PC-9 (cell line): Measurements from ENCODE around the gene SCT. TPM values are rescaled to one million over a fixed set of nuclear protein-coding genes. Genes with fewer than 3 reads are reported as not detected.

Source experiments
- BruUV-seq: library from RNA; stranded (reverse); fragments of 400-500 nt; replicated peaks from 2 replicates; lab custom pipeline; 2021; lab: Mats Ljungman, UMichigan
- CTCF ChIA-PET: fragments of 300-600 bp; sonication (Branson Sonifier 250); formaldehyde crosslinking; loops from one replicate; lab custom pipeline; 2022; ENCODE audit warnings: antibody characterized with exemption; lab: Charles Lee
- POLR2A ChIA-PET: fragments of 300-600 bp; sonication (Branson Sonifier 250); formaldehyde crosslinking; loops from one replicate; lab custom pipeline; 2022; ENCODE audit warnings: antibody characterized with exemption; ENCODE audit not compliant: unreplicated experiment; lab: Charles Lee
- DNase-seq, 2 experiments: peaks; one replicate each; pipeline versions ENCODE4 v3.0.0 to v3.0.0-alpha.2; 2015 to 2022; ENCODE audit warnings: mixed read lengths in 1 of 2
- H2AFZ ChIP-seq: fragments of 200-600 bp; sonication (generic); 2 replicates; pipeline ENCODE4 v1.8.1; 2017; ENCODE audit warnings: antibody characterized with exemption
- H3F3A ChIP-seq: fragments of 200-600 bp; sonication (generic); 2 replicates; pipeline ENCODE4 v1.8.1; 2017; ENCODE audit warnings: antibody characterized with exemption, mild to moderate bottlenecking, low read depth; ENCODE audit not compliant: insufficient read depth
- H3K27ac ChIP-seq: fragments of 200-600 bp; sonication (generic); 2 replicates; pipeline ENCODE4 v1.6.1; 2016; ENCODE audit warnings: mixed run types
- H3K27me3 ChIP-seq: fragments of 200-600 bp; sonication (generic); 2 replicates; pipeline ENCODE4 v1.6.1; 2016; ENCODE audit warnings: low read depth, mixed run types; ENCODE audit not compliant: insufficient read depth
- H3K36me3 ChIP-seq: fragments of 200-600 bp; sonication (generic); 2 replicates; pipeline ENCODE4 v1.6.1; 2016; ENCODE audit warnings: low read depth, mixed run types
- H3K4me1 ChIP-seq: fragments of 200-600 bp; sonication (generic); replicated peaks from 2 replicates; pipeline ENCODE4 v1.6.1; 2016; ENCODE audit warnings: mixed run types; ENCODE audit not compliant: insufficient read depth
- H3K4me2 ChIP-seq: fragments of 200-600 bp; sonication (generic); 2 replicates; pipeline ENCODE4 v1.6.1; 2017; ENCODE audit warnings: mixed run types
- H3K4me3 ChIP-seq: fragments of 200-600 bp; sonication (generic); 2 replicates; pipeline ENCODE4 v1.6.1; 2016; ENCODE audit warnings: mixed run types
- H3K79me2 ChIP-seq: fragments of 200-600 bp; sonication (generic); 2 replicates; pipeline ENCODE4 v1.6.1; 2017; ENCODE audit warnings: low read depth, mixed run types
- H3K9me2 ChIP-seq: fragments of 200-600 bp; sonication (generic); 2 replicates; pipeline ENCODE4 v1.8.1; 2017; ENCODE audit warnings: mild to moderate bottlenecking; ENCODE audit not compliant: insufficient read depth
- H3K9me3 ChIP-seq: fragments of 200-600 bp; sonication (generic); 2 replicates; pipeline ENCODE4 v1.8.1; 2016; ENCODE audit warnings: low read depth; ENCODE audit not compliant: insufficient read depth
- H4K20me1 ChIP-seq: fragments of 200-600 bp; sonication (generic); 2 replicates; pipeline ENCODE4 v1.8.1; 2017; ENCODE audit not compliant: insufficient read depth
- CTCF ChIP-seq: fragments of 200-600 bp; sonication (generic); conservative IDR thresholded peaks from 2 replicates; pipeline ENCODE4 v1.6.1; 2017; ENCODE audit warnings: mixed run types, antibody characterized with exemption, mild to moderate bottlenecking, moderate library complexity
- EZH2 ChIP-seq: fragments of 200-600 bp; sonication (generic); IDR thresholded peaks from 2 replicates; pipeline ENCODE4 v1.8.0; 2017; ENCODE audit warnings: antibody characterized with exemption, low read depth
- intact Hi-C: fragments of 100-400 bp; cut with micrococcal nuclease; formaldehyde crosslinking; loops from one replicate; pipeline ENCODE4 v1.10.0; 2022; ENCODE audit not compliant: unreplicated experiment
- total RNA-seq: library from RNA; stranded (reverse); gene quantifications from 2 replicates; pipeline ENCODE4 v1.2.3, GENCODE V29; 2021

Gene SCT
- total RNA-seq, 1 experiment from 2014 or later: not detected

GRCh38 chr11:657691-658126, 30.7 kb upstream of the SCT start:
- no peaks in the 10 kb centered on the region for H3K4me1 ChIP-seq
- H4K20me1 ChIP-seq: peaks cover 8% of the 10 kb centered on the region; the same call in 1 of the 2 replicates
- no peak overlapping the region for H3K4me3 ChIP-seq
- no peaks in the 10 kb centered on the region for H3K9me3 ChIP-seq
- CTCF ChIA-PET: no interaction called here
- no peaks in the 10 kb centered on the region for H3K27me3 ChIP-seq
- no peak overlapping the region for H3K27ac ChIP-seq
- no TSS peak for BruUV-seq
- DNase-seq: no peak
- no peak overlapping the region for H3K4me2 ChIP-seq
- no peaks in the 10 kb centered on the region for H3F3A ChIP-seq
- no peaks in the 10 kb centered on the region for H3K79me2 ChIP-seq
- intact Hi-C loops: no loop called here
- no peak overlapping the region for H2AFZ ChIP-seq
- no peaks in the 10 kb centered on the region for H3K9me2 ChIP-seq
- TF ChIP-seq EZH2 (no peak), CTCF (no peak)
- no peaks in the 10 kb centered on the region for H3K36me3 ChIP-seq
- POLR2A ChIA-PET: no interaction called here

- no peak for DNase-seq
- CTCF ChIA-PET: no interaction called here
- Histone ChIP-seq H3K4me2 (no peak overlapping the region), H3K4me1 (no peaks in the 10 kb centered on the region), H3F3A (no peaks in the 10 kb centered on the region), H3K36me3 (no peaks in the 10 kb centered on the region), H4K20me1 (0 out of 2 replicates have a peak, but pooled peaks cover under 1% of the 10 kb centered on the region), H3K4me3 (no peak overlapping the region), H3K9me2 (no peaks in the 10 kb centered on the region), H3K9me3 (no peaks in the 10 kb centered on the region), H3K27me3 (no peaks in the 10 kb centered on the region), H3K27ac (no peak overlapping the region), H2AFZ (no peak overlapping the region), H3K79me2 (no peaks in the 10 kb centered on the region)
- TF ChIP-seq EZH2 (no peak), CTCF (no peak)
- intact Hi-C loops: no loop called here
- BruUV-seq: no TSS peak
- POLR2A ChIA-PET: no interaction called here
These were observed 29.9 kb upstream of the SCT start for GRCh38 chr11:656866-657265.

- Histone ChIP-seq H3F3A (no peaks in the 10 kb centered on the region), H3K36me3 (no peaks in the 10 kb centered on the region), H2AFZ (no peak overlapping the region), H3K9me2 (no peaks in the 10 kb centered on the region), H3K4me3 (no peak overlapping the region), H4K20me1 (no peaks in the 10 kb centered on the region), H3K79me2 (no peaks in the 10 kb centered on the region), H3K9me3 (no peaks in the 10 kb centered on the region), H3K4me2 (no peak overlapping the region), H3K27ac (no peak overlapping the region), H3K27me3 (no peaks in the 10 kb centered on the region), H3K4me1 (no peaks in the 10 kb centered on the region)
- TF ChIP-seq EZH2 (no peak), CTCF (no peak)
- ChIA-PET POLR2A (no interaction called here), CTCF (no interaction called here)
- BruUV-seq: no TSS peak
- DNase-seq: no peak
- intact Hi-C loops: no loop called here
These were observed 29.4 kb upstream of the SCT start for GRCh38 chr11:656426-656825.
